WERI-Rb-1 (cell line): ENCODE results near the gene PDZD8.

Experiments used
- DNase-seq: peaks from one replicate; pipeline ENCODE4 v3.0.0-alpha.2; 2020
- H3K27ac ChIP-seq: fragments of 250-450 bp; sonication (Bioruptor Pico); 2 replicates; pipeline ENCODE4 v1.5.1; 2020; ENCODE audit warnings: mild to moderate bottlenecking, moderate library complexity
- H3K27me3 ChIP-seq: fragments of 250-450 bp; sonication (Bioruptor Pico); 2 replicates; pipeline ENCODE4 v1.5.1; 2021; ENCODE audit warnings: mild to moderate bottlenecking, low read depth, moderate library complexity; ENCODE audit not compliant: insufficient read depth, severe bottlenecking
- H3K36me3 ChIP-seq: fragments of 250-450 bp; sonication (Bioruptor Pico); 2 replicates; pipeline ENCODE4 v1.5.1; 2020; ENCODE audit warnings: mild to moderate bottlenecking, moderate library complexity
- H3K4me3 ChIP-seq: 2 replicates; pipeline ENCODE4 v1.5.1; 2011; ENCODE audit warnings: low read depth, mild to moderate bottlenecking, control low read depth, low read length
- H3K9me3 ChIP-seq: fragments of 250-450 bp; sonication (Bioruptor Pico); 2 replicates; pipeline ENCODE4 v1.5.1; 2021; ENCODE audit warnings: mild to moderate bottlenecking, moderate library complexity; ENCODE audit not compliant: severe bottlenecking
- TF ChIP-seq, protein P1 (sequence below): IDR thresholded peaks from 2 replicates; pipeline ENCODE4 v1.5.1; 2011; ENCODE audit warnings: low read depth, mild to moderate bottlenecking, control low read depth, inconsistent platforms, low read length

Gene PDZD8

DNA sequence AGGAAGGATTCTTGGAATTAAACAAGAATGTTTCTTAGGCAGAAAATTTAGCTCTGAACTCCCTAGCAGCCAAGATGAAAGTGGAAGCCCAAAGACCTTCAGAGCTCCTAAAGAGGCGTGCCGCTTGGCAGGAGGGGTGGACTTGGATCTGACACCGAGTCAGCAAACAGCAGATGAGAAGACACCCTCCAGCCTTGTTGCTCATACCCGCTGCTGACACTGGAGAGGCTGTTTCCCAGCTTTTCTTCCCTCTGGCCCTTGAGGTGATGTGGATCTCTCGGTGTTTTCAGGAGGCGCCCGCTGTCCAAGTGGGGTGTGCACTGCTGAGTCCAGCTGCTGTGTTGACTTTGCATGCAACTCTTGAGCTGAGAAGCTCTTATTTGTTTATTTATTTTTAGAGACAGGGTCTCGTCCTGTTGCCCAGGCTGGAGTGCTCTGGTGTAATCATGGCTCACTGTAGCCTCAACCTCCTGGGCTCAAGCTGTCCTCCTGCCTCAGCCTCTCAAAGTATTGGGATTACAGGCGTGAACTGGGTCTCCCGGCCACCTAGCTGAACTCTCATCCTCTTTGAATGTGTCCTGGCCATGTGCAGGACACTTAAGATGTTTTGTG is 112.8 kb downstream of the PDZD8 start:
- Histone ChIP-seq H3K4me3 (no peak overlapping the region), H3K27me3 (peaks cover 3% of the 10 kb centered on the region), H3K9me3 (no peaks in the 10 kb centered on the region), H3K36me3 (no peaks in the 10 kb centered on the region), H3K27ac (no peak overlapping the region)
- TF ChIP-seq, protein P1, sequence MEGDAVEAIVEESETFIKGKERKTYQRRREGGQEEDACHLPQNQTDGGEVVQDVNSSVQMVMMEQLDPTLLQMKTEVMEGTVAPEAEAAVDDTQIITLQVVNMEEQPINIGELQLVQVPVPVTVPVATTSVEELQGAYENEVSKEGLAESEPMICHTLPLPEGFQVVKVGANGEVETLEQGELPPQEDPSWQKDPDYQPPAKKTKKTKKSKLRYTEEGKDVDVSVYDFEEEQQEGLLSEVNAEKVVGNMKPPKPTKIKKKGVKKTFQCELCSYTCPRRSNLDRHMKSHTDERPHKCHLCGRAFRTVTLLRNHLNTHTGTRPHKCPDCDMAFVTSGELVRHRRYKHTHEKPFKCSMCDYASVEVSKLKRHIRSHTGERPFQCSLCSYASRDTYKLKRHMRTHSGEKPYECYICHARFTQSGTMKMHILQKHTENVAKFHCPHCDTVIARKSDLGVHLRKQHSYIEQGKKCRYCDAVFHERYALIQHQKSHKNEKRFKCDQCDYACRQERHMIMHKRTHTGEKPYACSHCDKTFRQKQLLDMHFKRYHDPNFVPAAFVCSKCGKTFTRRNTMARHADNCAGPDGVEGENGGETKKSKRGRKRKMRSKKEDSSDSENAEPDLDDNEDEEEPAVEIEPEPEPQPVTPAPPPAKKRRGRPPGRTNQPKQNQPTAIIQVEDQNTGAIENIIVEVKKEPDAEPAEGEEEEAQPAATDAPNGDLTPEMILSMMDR = no peak
- no peak for DNase-seq

DNA sequence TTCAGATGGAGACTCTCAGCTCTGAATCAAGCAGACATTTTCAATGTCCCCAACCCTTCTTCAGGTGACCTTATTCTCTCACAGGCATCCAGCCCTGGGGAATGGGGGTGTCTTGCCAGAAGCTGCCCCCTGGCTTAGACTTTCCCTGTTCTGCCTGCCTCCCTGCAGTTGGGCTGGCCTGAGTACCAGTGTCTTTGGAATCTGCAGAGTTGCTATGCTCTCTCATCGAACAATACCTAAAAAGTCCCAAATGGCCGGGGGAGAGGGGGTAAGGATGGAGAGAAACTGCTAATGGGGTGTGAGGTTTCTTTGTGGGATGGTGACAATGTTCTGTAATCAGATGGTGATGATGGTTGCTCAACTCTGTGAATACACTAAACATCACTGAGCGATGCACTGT is 113.7 kb downstream of the PDZD8 start:
- Histone ChIP-seq H3K27ac (no peak overlapping the region), H3K27me3 (peaks cover 3% of the 10 kb centered on the region), H3K9me3 (no peaks in the 10 kb centered on the region), H3K36me3 (no peaks in the 10 kb centered on the region), H3K4me3 (no peak overlapping the region)
- no peak for DNase-seq
- TF ChIP-seq, protein P1 = no peak

DNA sequence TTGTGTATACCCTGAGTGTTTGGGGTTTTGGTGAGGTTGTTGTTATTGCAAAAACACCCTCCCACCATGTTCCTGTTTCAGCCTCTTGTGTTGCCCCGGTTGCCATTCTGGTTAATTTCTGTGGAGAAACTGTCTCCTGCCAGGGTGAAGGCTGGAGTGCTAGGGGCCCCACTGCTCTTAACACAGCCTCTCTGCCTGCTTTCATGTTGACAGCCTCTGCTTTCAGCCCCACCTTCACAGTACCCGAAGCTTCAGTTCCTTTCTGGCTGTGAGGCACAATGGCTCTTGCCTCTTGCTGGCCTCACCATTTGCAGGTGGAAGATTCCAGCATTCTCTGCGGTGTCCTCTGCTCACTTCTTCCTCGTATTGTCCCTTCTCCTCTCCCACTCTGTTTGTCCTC is 115.2 kb downstream of the PDZD8 start:
- Histone ChIP-seq H3K9me3 (no peaks in the 10 kb centered on the region), H3K36me3 (no peaks in the 10 kb centered on the region), H3K27me3 (peaks cover 3% of the 10 kb centered on the region), H3K27ac (no peak overlapping the region), H3K4me3 (no peak overlapping the region)
- DNase-seq = no peak
- TF ChIP-seq, protein P1 = no peak

DNA sequence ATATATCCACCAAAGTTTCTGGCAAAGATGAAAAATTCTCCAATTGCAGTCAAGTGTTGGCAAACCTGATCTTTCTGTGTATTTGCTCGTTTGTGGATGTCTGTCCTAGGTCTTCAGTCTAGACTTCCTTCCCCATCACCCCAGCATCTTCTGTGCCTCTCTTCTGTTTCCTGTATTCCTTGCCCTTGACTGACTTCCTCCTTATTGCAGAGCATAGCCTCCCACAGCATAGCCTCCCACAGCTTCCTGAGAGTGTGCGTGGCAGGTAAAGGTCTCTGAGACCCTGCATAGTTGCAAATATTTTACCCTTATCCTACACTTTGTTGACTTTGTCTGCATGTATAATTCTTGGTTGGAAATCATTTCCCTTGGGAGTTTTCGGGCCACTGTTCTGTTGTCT is 116.0 kb downstream of the PDZD8 start:
- no peak overlapping the region for H3K4me3 ChIP-seq
- no peak overlapping the region for H3K27ac ChIP-seq
- TF ChIP-seq, protein P1 = no peak
- no peaks in the 10 kb centered on the region for H3K9me3 ChIP-seq
- peaks cover 3% of the 10 kb centered on the region for H3K27me3 ChIP-seq
- H3K36me3 ChIP-seq = no peaks in the 10 kb centered on the region
- no peak for DNase-seq

DNA sequence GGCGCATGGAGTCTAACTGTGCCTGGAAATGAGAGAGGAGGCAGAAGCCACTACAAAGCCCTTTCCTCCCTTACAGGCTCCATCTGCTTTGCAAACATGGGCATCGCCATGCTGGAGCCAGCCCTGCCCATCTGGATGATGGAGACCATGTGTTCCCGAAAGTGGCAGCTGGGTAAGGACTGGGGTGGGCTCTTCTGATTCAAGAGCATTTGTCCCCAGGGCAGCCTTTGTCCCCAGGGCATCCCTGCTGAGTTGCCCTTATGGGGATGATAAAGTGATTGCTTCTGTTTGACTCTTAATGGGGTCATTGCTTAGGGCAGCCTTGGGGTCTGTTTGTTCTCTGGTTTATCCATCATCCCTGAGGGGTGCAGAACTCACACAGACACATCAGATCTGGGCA is 117.5 kb downstream of the PDZD8 start:
- Histone ChIP-seq H3K27me3 (peaks cover 3% of the 10 kb centered on the region), H3K36me3 (no peaks in the 10 kb centered on the region), H3K9me3 (no peaks in the 10 kb centered on the region), H3K27ac (no peak overlapping the region), H3K4me3 (no peak overlapping the region)
- TF ChIP-seq, protein P1 = no peak
- no peak for DNase-seq

DNA sequence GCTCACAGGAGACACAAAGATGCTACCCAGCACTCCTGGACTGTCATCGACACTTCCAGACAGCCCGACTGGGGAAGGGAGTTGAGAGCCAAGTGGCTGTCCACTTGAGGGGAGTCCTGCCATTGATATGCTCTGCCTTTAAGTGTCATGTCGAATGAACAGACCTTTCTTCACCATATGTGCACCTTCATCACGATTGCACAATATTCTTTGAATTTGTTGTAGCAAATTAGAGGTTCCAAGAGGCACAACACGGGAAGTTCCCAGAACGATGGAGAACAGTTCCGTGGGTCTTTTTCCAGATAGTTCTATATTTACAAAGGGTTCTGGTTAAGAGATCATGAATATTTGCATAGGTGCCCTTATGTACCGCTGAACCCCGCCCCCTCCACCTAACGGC is 118.3 kb downstream of the PDZD8 start:
- Histone ChIP-seq H3K4me3 (no peak overlapping the region), H3K27ac (no peak overlapping the region), H3K27me3 (peaks cover 3% of the 10 kb centered on the region), H3K9me3 (no peaks in the 10 kb centered on the region), H3K36me3 (no peaks in the 10 kb centered on the region)
- TF ChIP-seq, protein P1 = no peak
- no peak for DNase-seq
